H1 (cell line): ENCODE data around the gene GYS2. TPM values are rescaled to one million over a fixed set of nuclear protein-coding genes. Genes with fewer than 3 reads are reported as not detected.

ENCODE experiments used
- CTCF ChIA-PET: fragments of 300-600 bp; sonication (Branson Sonifier 250); formaldehyde crosslinking; loops from one replicate; lab custom pipeline; 2021; ENCODE audit not compliant: partially characterized antibody; lab: Charles Lee
- POLR2A ChIA-PET: fragments of 300-600 bp; sonication (Branson Sonifier 250); formaldehyde crosslinking; loops from one replicate; lab custom pipeline; 2021; ENCODE audit warnings: inconsistent platforms; ENCODE audit not compliant: partially characterized antibody; lab: Charles Lee
- DNase-seq, 2 experiments: peaks; one replicate each; pipeline versions ENCODE4 v3.0.0 to v3.0.0-alpha.2; 2010 to 2022; ENCODE audit warnings: low spot score in 2 of 2, low read depth in 1 of 2, mixed read lengths in 1 of 2
- FAIRE-seq: peaks from 2 replicates; lab custom pipeline; 2011; peaks lifted over from hg19 to GRCh38; lab: Jason Lieb, UNC
- H2AFZ ChIP-seq: 2 replicates; pipeline ENCODE4 v1.8.1; 2012; ENCODE audit warnings: low read length, inconsistent platforms
- H2AK5ac ChIP-seq: 2 replicates; pipeline ENCODE4 v1.6.1; 2013; ENCODE audit warnings: low read depth, low read length
- H2BK120ac ChIP-seq: replicated peaks from 2 replicates; pipeline ENCODE3; 2013; ENCODE audit warnings: low read depth, low read length, inconsistent platforms
- H2BK12ac ChIP-seq: 2 replicates; pipeline ENCODE4 v1.6.1; 2013; ENCODE audit warnings: low read depth, low read length
- H2BK15ac ChIP-seq: 2 replicates; pipeline ENCODE4 v1.6.1; 2013; ENCODE audit warnings: low read length
- H2BK20ac ChIP-seq: 2 replicates; pipeline ENCODE4 v1.6.1; 2013; ENCODE audit warnings: low read length
- H2BK5ac ChIP-seq: 2 replicates; pipeline ENCODE4 v1.6.1; 2013; ENCODE audit warnings: low read depth, low read length
- H3K14ac ChIP-seq: 2 replicates; pipeline ENCODE4 v1.6.1; 2013; ENCODE audit warnings: inconsistent platforms; ENCODE audit not compliant: insufficient read length
- H3K18ac ChIP-seq: 2 replicates; pipeline ENCODE4 v1.6.1; 2013; ENCODE audit warnings: low read length; ENCODE audit errors: extremely low read depth
- H3K23ac ChIP-seq: 2 replicates; pipeline ENCODE4 v1.6.1; 2013; ENCODE audit warnings: inconsistent platforms; ENCODE audit not compliant: insufficient read length
- H3K23me2 ChIP-seq: 2 replicates; pipeline ENCODE4 v1.6.1; 2013; ENCODE audit warnings: low read depth, low read length
- H3K27ac ChIP-seq: 2 replicates; pipeline ENCODE4 v1.6.1; 2011; ENCODE audit warnings: low read depth, low read length, inconsistent platforms
- H3K27me3 ChIP-seq, 4 experiments: replicated peaks in 1 of 4; 1 replicate in 1 of 4; 2 replicates in 3 of 4; pipeline versions ENCODE4 v1.6.1 to v1.8.1; 2011 to 2013; ENCODE audit warnings: low read length in 3 of 4, mild to moderate bottlenecking in 3 of 4, inconsistent platforms in 2 of 4, mixed read lengths in 2 of 4, moderate library complexity in 1 of 4; ENCODE audit not compliant: control insufficient read depth in 3 of 4, insufficient read depth in 3 of 4; ENCODE audit errors: extremely low read depth in 1 of 4
- H3K36me3 ChIP-seq, 4 experiments: 2 replicates each; pipeline versions ENCODE4 v1.6.1 to v1.8.1; 2011 to 2013; ENCODE audit warnings: mild to moderate bottlenecking in 4 of 4, low read length in 3 of 4, moderate library complexity in 2 of 4, control low read depth in 1 of 4, inconsistent platforms in 1 of 4; ENCODE audit not compliant: insufficient read depth in 4 of 4, control insufficient read depth in 2 of 4
- H3K4ac ChIP-seq: replicated peaks from 2 replicates; pipeline ENCODE3; 2013; ENCODE audit warnings: low read length, low read depth, mixed read lengths, inconsistent platforms; ENCODE audit not compliant: insufficient read length
- H3K4me1 ChIP-seq, 4 experiments: replicated peaks in 1 of 4; 1 replicate in 1 of 4; 2 replicates in 3 of 4; pipeline versions ENCODE4 v1.6.1 to v1.8.1; 2011 to 2013; ENCODE audit warnings: low read length in 3 of 4, inconsistent platforms in 2 of 4, mixed read lengths in 1 of 4; ENCODE audit not compliant: insufficient read depth in 4 of 4, control insufficient read depth in 3 of 4
- H3K4me2 ChIP-seq, 2 experiments: 2 replicates each; pipeline versions ENCODE4 v1.6.1 to v1.8.1; 2011 to 2013; ENCODE audit warnings: low read depth in 2 of 2, low read length in 2 of 2, control low read depth in 1 of 2, inconsistent platforms in 1 of 2, mild to moderate bottlenecking in 1 of 2; ENCODE audit not compliant: insufficient read depth in 1 of 2
- H3K4me3 ChIP-seq, 4 experiments: fragments of 200-600, 300-600 bp in 1 of 4; sonication (generic), shearing (Covaris generic), sonication (Bioruptor Twin) in 1 of 4; 2 replicates each; pipeline versions ENCODE4 v1.5.1 to v1.8.1; 2011 to 2016; ENCODE audit warnings: low read length in 4 of 4, low read depth in 3 of 4, control low read depth in 2 of 4, inconsistent platforms in 2 of 4, mild to moderate bottlenecking in 2 of 4, mixed read lengths in 1 of 4, moderate library complexity in 1 of 4; ENCODE audit not compliant: insufficient read depth in 2 of 4; ENCODE audit errors: extremely low read depth in 1 of 4
- H3K56ac ChIP-seq: replicated peaks from 2 replicates; pipeline ENCODE3; 2013; ENCODE audit warnings: low read depth, mild to moderate bottlenecking, mixed read lengths, low read length, inconsistent platforms; ENCODE audit not compliant: insufficient read length
- H3K79me1 ChIP-seq: 2 replicates; pipeline ENCODE4 v1.6.1; 2013; ENCODE audit warnings: low read depth, low read length, control low read depth
- H3K79me2 ChIP-seq, 2 experiments: 2 replicates each; pipeline versions ENCODE4 v1.6.1 to v1.8.1; 2012 to 2013; ENCODE audit warnings: low read length in 2 of 2, mild to moderate bottlenecking in 2 of 2, inconsistent platforms in 1 of 2; ENCODE audit not compliant: insufficient read depth in 2 of 2, control insufficient read depth in 1 of 2
- H3K9ac ChIP-seq, 4 experiments: replicated peaks in 1 of 4; 1 replicate in 1 of 4; 2 replicates in 3 of 4; pipeline versions ENCODE4 v1.6.1 to v1.8.1; 2011 to 2013; ENCODE audit warnings: low read depth in 3 of 4, low read length in 3 of 4, control low read depth in 2 of 4, mild to moderate bottlenecking in 2 of 4, moderate library complexity in 2 of 4, inconsistent platforms in 1 of 4; ENCODE audit errors: extremely low read depth in 1 of 4
- H3K9me3 ChIP-seq, 2 experiments: 2 replicates each; pipeline versions ENCODE4 v1.6.1 to v1.8.1; 2012 to 2013; ENCODE audit warnings: mild to moderate bottlenecking in 2 of 2, moderate library complexity in 2 of 2, control low read depth in 1 of 2, inconsistent platforms in 1 of 2, low read depth in 1 of 2, low read length in 1 of 2, mixed read lengths in 1 of 2; ENCODE audit not compliant: insufficient read depth in 2 of 2
- H4K20me1 ChIP-seq, 2 experiments: replicated peaks in 1 of 2; 2 replicates each; pipeline versions ENCODE3 to v1.8.1; 2011 to 2013; ENCODE audit warnings: inconsistent platforms in 2 of 2, low read length in 2 of 2, mild to moderate bottlenecking in 1 of 2; ENCODE audit not compliant: insufficient read depth in 2 of 2, control insufficient read depth in 1 of 2
- H4K5ac ChIP-seq: 2 replicates; pipeline ENCODE4 v1.6.1; 2013; ENCODE audit warnings: low read length, low read depth, mixed read lengths, inconsistent platforms; ENCODE audit not compliant: insufficient read length
- H4K8ac ChIP-seq: 2 replicates; pipeline ENCODE4 v1.8.0; 2013; ENCODE audit warnings: mild to moderate bottlenecking, moderate library complexity, low read length, inconsistent platforms; ENCODE audit not compliant: insufficient read depth; ENCODE audit errors: extremely low read depth
- H4K91ac ChIP-seq: replicated peaks from 2 replicates; pipeline ENCODE3; 2013; ENCODE audit warnings: low read length, mixed read lengths, inconsistent platforms; ENCODE audit not compliant: insufficient read length
- TBP ChIP-seq: IDR thresholded peaks from 2 replicates; pipeline ENCODE4 v1.6.1; 2011; ENCODE audit warnings: low read depth, low read length, improper control_type of control experiment
- WGBS, 2 experiments: shearing (Covaris generic) in 1 of 2; methylation state at CpG; one replicate each; pipeline versions ENCODE4 v1.1.6 to v1.1.7; 2013 to 2015; ENCODE audit warnings: low lambda C conversion rate in 2 of 2, mixed read lengths in 2 of 2, inconsistent platforms in 1 of 2, low coverage in 1 of 2, missing lambda C conversion rate in 1 of 2; ENCODE audit not compliant: insufficient replicate concordance in 2 of 2, insufficient coverage in 1 of 2, insufficient read length in 1 of 2; ENCODE audit errors: extremely low coverage in 1 of 2, missing lambda C conversion rate in 1 of 2; 5-methylcytosine and 5-hydroxymethylcytosine counted together
- polyA plus RNA-seq, 7 experiments: library from polyadenylated mRNA; depleted of rRNA in 3 of 7; stranded (reverse) in 5 of 7; unstranded in 2 of 7; fragments of >200 nt in 5 of 7; fragments of 200-250 nt in 2 of 7; gene quantifications; 1 replicate in 5 of 7; 2 replicates in 1 of 7; 4 replicates in 1 of 7; pipeline versions ENCODE4 v1.2.1 to v1.2.3, GENCODE V29; 2011 to 2013; ENCODE audit warnings: missing spikeins in 2 of 7, mixed read lengths in 2 of 7
- total RNA-seq: library from RNA; stranded (reverse); fragmentation: NEBNext Ultra II Directional; extraction: Animal tissue kit (Norgen Biotek cat#: 25700); gene quantifications from 2 replicates; pipeline ENCODE4 v1.2.1, GENCODE V29; 2021

Gene GYS2
- total and polyA plus RNA-seq, 2 of the 8 experiments (the other 6 are each of a cell fraction or from before 2014, with no cell fraction given) = not detected

GRCh38 chr12:21566223-21566906, 38.3 kb downstream of the GYS2 start:
- no peak overlapping the region for H3K9ac ChIP-seq
- H3K4me2 ChIP-seq = no peak overlapping the region
- no peak overlapping the region for H3K56ac ChIP-seq
- H3K23me2 ChIP-seq = no peaks in the 10 kb centered on the region
- H2BK120ac ChIP-seq = no peak overlapping the region
- no peak overlapping the region for H4K91ac ChIP-seq
- no peak overlapping the region for H3K18ac ChIP-seq
- POLR2A ChIA-PET = no interaction called here
- no peaks in the 10 kb centered on the region for H3K36me3 ChIP-seq
- no peak overlapping the region for H2BK12ac ChIP-seq
- H3K4me3 ChIP-seq = no peak overlapping the region
- H3K79me2 ChIP-seq = no peaks in the 10 kb centered on the region
- no peak overlapping the region for H2BK20ac ChIP-seq
- H2BK15ac ChIP-seq = no peak overlapping the region
- FAIRE-seq (no peak), DNase-seq (no peak)
- H4K20me1 ChIP-seq = no peaks in the 10 kb centered on the region
- H4K8ac ChIP-seq = no peak overlapping the region
- no peaks in the 10 kb centered on the region for H3K4me1 ChIP-seq
- no peak for TF ChIP-seq TBP
- H3K14ac ChIP-seq = no peak overlapping the region
- H2BK5ac ChIP-seq = no peak overlapping the region
- no peak overlapping the region for H2AFZ ChIP-seq
- H4K5ac ChIP-seq = no peak overlapping the region
- no peaks in the 10 kb centered on the region for H3K27me3 ChIP-seq
- CTCF ChIA-PET = interaction anchor here (1.0 kb wide), 1 partner anchor 9 kb away, joined by 3 read pairs; no protein-coding TSS in a partner anchor
- H3K4ac ChIP-seq = no peak overlapping the region
- no peak overlapping the region for H3K23ac ChIP-seq
- WGBS, 2 experiments = 94% methylated on average over 5 of the region's 5 CpGs; no CpG with 5 or more reads in 1 of the 2 experiments
- no peak overlapping the region for H3K27ac ChIP-seq
- H3K9me3 ChIP-seq = no peaks in the 10 kb centered on the region
- H2AK5ac ChIP-seq = no peak overlapping the region
- H3K79me1 ChIP-seq = no peaks in the 10 kb centered on the region
